PFSK-1 (cell line): ENCODE measurements around the gene GRK4.

Source experiments
- FOXP2 ChIP-seq: optimal IDR thresholded peaks from 2 replicates; pipeline ENCODE3; 2011; ENCODE audit warnings: borderline replicate concordance, control low read depth, inconsistent platforms; ENCODE audit not compliant: insufficient read depth; ENCODE audit errors: extremely low read length, extremely low read depth
- POLR2AphosphoS5 ChIP-seq: IDR thresholded peaks from 2 replicates; pipeline ENCODE4 v1.6.1; 2012; ENCODE audit warnings: low read depth, mild to moderate bottlenecking, control low read depth, low read length, moderate library complexity
- REST ChIP-seq, 2 experiments: IDR thresholded peaks; 2 replicates each; pipeline versions ENCODE4 v1.6.1 to v1.8.0; 2011 to 2012; ENCODE audit warnings: low read depth in 2 of 2, low read length in 2 of 2, control low read depth in 1 of 2, inconsistent platforms in 1 of 2, mild to moderate bottlenecking in 1 of 2, moderate library complexity in 1 of 2; ENCODE audit not compliant: insufficient read depth in 1 of 2
- SIN3A ChIP-seq: IDR thresholded peaks from 2 replicates; pipeline ENCODE4 v1.6.1; 2012; ENCODE audit warnings: mild to moderate bottlenecking, low read length, moderate library complexity, borderline replicate concordance; ENCODE audit not compliant: insufficient read depth
- TAF1 ChIP-seq: IDR thresholded peaks from 2 replicates; pipeline ENCODE4 v1.6.1; 2012; ENCODE audit warnings: low read length, control low read depth, borderline replicate concordance; ENCODE audit not compliant: insufficient read depth

Gene GRK4

GRCh38 chr4:3079694-3080123 lies 116.3 kb downstream of the GRK4 start:
- no peak for TF ChIP-seq POLR2AphosphoS5
- no peak for TF ChIP-seq SIN3A
- no peak for TF ChIP-seq TAF1
- no peak for TF ChIP-seq REST (IDR thresholded peaks at IDR 0.05; ENCODE audit: insufficient read depth in 1 of 2, low read depth in 2 of 2, low read length in 2 of 2)
- no peak for TF ChIP-seq FOXP2

DNA sequence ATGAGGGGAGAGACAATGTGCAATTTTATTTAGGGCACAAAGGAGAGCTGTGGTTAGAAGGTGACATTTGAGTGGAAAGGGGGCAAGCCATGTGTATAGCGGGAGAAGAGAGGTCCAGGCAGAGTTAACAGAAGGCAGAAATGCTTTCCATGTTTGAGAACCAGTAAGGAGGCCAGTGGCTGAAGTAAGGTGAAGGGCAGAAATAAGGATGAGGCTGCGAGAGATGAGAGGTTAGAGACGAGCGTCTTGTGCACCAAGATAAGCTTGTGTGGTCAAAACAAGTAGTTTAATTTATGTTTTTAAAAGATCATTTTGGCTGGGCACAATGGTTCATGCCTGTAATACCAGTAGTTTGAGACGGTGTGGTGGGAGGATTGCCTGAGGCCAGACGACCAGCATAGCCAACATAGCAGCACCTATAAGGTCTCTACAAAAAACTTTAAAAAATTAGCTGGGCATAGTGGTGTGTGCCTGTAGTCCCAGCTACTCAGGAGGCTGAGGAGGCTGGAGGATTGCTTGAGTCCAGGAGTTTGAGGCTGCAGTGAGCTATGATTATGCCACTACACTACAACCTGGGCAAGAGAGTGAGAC lies 119.6 kb downstream of the GRK4 start:
- no peak for TF ChIP-seq TAF1

DNA sequence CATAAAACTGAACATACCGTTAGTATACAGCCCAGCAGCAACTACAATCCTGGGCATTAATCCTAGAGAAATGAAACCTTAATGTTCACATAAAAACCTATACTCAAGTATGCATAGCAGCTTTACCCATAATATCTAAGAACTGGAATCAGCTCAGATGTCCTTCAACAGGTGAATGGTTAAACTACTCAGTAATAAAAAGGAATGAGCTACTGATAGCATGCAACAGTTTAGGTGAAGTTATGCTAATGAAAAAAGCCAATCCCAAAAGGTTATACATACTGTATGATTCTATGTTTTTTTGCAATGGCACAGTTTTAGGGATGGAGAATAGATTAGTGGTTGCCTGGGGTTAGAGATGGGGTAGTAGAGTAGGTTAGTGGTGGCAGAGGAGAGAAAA lies 120.4 kb downstream of the GRK4 start:
- no peak for TF ChIP-seq POLR2AphosphoS5

DNA sequence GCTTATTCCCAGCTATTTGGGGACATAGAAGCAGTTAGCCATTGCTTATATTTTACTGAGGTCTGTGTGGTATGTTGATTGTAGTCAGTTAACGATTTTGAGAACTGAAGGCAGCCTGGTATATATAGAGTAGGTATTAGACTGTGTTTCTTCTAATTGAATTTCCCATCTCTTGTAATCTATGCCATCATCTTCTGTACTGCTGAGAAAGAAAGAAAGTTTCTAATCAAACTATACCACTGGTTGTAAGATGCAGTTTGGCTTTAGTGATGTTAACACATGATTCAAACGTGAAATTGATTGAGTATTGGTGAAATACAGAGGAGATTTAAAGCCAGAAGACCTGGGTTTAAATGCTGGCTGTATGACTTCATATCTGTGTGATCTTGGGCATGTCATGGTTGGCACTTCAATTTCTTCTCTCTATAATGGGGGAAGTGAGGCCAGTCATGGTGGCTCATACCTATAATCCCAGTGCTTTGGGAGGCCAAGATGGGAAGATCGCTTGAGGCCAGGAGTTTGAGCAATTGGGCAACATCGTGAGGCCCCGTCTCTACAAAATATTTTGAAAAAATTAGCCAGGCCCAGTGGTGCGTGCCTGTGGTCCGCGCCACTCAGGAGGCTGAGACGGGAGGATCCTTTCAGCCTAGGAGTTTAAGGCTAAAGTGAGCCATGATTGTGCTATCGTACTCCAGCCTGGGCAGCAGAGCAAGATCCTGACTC lies 122.7 kb downstream of the GRK4 start:
- TF ChIP-seq SIN3A = no peak
- no peak for TF ChIP-seq REST (IDR thresholded peaks at IDR 0.05; ENCODE audit: insufficient read depth in 1 of 2, low read depth in 2 of 2, low read length in 2 of 2)
- TF ChIP-seq TAF1 = no peak
- no peak for TF ChIP-seq FOXP2
- TF ChIP-seq POLR2AphosphoS5 = no peak

- no peak for TF ChIP-seq SIN3A
- TF ChIP-seq FOXP2 = no peak
- no peak for TF ChIP-seq POLR2AphosphoS5
- TF ChIP-seq TAF1 = no peak
- TF ChIP-seq REST (IDR thresholded peaks at IDR 0.05; ENCODE audit: insufficient read depth in 1 of 2, low read depth in 2 of 2, low read length in 2 of 2) = no peak
Measured at GRCh38 chr4:3087115-3087797, 123.9 kb downstream of the GRK4 start.
